ENCODE measurements around the gene LTO1.

The LTO1 gene

DNA sequence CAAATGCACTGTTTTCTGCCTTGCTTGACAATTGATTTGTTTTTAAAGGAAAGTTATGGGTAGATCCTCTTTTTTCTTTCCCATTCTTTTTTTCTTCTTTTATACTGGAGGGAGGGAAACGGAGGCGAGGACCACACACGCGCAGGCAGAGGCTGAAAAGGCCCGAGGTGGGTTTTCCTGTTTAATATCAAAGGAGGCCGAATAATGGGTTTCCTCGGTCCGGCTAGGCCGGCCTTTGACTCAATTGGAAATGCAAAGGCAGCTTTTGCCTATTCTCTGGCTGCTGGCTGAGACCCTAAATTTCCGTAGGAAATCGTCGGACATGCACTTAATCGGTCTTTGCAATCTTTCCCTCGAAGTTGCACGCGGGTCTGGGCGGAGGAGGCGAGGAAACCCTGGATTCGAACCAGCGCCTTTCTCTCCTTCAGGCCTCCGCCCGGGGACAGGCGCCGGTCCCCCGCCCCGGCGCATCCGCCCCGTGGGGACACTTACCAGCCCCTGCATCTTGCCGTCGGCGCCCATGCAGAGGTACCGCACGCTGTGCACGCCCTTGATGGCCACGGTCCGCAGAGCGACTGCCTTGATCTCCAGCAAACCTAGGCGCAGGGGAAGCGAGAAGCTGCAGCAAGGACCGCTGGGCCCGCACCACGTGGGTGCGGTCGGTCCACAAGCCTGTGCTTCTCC lies 27.8 kb upstream of the LTO1 start:
- in situ Hi-C loops (cut with MboI; ENCODE audit: low sequenced_read_pairs) = loop anchor here (25.0 kb wide), 1 partner anchor 184 kb away; no protein-coding TSS in a partner anchor

DNA sequence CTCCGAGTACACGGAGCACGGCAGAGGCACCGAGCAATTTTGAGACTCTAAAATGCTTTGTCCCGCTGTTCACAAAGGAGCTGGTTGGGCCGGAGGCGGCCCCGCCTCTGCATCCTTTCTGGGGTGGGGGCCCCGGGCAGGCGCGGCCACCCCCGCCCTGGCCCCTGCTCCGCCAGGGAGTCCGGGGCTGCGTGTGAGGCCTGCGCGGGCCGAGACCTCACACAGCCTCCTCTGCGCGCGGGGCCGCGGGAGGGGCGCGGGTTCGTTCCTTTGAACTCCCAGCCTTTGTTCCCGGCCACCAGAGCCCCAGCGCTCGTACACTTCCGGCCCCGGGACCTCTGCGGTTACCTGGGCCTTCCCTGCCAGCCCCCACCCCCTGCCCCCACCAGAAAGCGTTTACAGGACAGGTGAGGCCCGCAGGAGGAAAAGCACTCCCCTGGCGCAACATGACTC lies 27.1 kb upstream of the LTO1 start:
- in situ Hi-C loops (cut with MboI; ENCODE audit: low sequenced_read_pairs) = loop anchor here (25.0 kb wide), 1 partner anchor 185 kb away; no protein-coding TSS in a partner anchor

DNA sequence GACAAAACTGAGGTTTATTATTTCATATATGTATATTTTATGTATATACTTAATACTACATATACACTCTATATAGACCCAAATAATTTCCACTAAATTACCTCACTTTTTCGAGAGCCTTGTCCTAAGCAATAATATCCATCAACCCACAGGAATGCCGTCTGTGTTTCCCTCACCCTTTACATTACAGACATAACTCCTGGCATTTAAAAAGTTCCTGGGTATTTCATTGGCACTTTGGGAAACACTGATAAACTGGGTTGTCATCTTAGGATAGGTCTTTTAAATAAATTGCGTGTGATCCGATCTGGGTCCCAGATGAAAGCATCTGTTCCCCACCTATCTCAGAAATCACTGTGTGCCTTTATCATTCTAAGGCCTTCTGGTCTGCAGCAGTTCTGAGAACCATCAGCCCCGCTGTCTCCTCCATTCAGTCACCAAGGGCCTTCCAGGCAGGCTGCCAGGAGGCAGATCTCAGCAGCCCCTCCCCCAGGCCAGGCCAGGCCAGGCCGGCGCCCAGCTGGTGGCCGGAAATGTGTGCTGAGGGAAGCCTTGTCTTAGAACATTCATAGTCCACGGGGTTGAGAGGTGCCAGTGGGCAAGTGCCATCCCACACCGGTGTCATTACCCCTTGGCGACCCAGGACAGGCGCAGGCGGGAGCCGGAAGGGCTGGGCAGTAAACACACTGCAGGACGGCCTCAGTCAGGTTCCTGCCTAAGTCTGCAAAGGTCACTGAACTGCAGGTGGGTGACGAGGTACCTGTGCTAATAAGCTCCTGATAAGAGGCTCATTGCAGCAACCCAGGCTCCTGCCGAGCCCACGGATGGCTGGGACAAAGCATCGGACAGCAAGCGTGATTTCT lies 25.4 kb upstream of the LTO1 start:
- in situ Hi-C loops (cut with MboI; ENCODE audit: low sequenced_read_pairs) = loop anchor here (25.0 kb wide), 1 partner anchor 187 kb away; no protein-coding TSS in a partner anchor

DNA sequence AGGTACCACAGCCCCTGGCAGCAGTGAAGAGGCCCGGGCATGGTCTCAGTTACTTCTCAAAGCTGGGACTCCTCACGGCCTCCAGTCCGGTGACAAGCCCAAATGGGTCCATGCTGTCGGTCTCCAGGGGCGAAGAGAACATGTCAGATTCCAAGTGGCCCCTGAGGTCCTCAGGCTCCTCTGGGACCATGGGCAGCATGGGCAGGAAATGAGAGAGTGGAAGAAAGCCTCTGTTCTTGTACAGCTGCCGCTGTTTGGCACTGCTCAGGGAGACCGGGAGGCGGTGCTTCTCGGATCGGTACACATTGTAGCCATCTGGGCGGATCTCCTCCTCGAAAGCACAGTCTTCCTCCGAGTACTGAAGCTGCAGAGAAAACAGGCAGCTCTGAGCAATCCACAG lies 24.1 kb upstream of the LTO1 start:
- in situ Hi-C loops (cut with MboI; ENCODE audit: low sequenced_read_pairs) = loop anchor here (25.0 kb wide), 1 partner anchor 488 kb away; no protein-coding TSS in a partner anchor

DNA sequence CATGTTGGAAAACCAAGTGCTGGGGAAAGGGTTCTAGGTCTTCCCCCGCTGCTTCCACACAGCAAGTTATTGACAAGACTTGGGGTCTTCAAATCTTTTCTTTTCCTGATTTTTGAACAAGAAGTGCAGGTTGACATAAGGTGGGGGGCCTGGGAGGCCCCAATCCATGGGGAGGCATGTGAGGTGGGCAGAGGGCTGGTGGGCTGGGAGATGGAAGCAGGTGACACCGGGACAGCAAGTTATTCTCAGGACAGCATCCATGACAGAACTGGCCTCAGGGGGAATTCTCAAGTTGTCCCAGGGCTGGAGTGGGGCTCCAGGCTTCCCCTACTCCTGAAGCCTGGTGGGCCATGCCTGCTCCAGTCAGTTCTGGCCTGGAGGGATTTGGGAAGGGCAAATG lies 23.2 kb upstream of the LTO1 start:
- in situ Hi-C loops (cut with MboI; ENCODE audit: low sequenced_read_pairs) = loop anchor here (25.0 kb wide), 1 partner anchor 489 kb away; no protein-coding TSS in a partner anchor

DNA sequence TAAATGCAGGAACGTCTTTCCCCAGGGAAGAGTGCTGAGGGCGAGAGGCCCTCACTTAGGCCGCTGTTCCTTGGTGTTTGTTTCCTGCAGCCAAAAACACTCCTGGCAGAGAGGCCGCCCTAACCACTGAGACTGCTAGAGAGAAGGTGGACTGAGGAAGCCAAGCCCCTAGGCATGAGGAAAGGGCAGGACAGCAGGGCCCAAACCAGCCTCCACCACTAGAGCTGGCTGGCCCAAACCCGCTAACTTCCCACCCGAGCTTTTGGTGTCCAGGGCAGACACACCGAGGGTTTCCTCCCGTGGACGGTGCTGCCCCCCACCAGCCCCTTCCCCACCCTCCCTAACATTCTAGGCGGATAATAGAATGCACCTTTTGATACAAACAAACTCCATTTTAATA lies 22.7 kb upstream of the LTO1 start:
- in situ Hi-C loops (cut with MboI; ENCODE audit: low sequenced_read_pairs) = loop anchor here (25.0 kb wide), 1 partner anchor 489 kb away; no protein-coding TSS in a partner anchor

DNA sequence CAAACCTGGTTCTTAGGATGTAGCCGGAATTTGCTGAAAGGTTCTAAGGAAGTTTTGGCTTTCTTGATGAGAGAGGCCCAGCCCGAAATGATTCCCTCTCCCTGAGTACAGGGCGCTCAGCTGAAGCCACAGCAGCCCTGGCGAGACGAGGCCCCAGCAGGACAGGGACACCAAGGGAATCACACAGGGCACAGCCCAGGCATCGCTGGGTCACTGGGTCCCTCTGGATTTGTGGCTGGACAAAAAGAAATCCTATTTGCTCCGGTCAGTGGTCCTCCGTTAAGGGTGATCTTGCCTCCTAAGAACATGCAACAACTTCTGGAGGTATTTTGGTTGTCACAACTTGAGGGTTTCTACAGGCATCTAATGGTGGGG lies 22.3 kb upstream of the LTO1 start:
- in situ Hi-C loops (cut with MboI; ENCODE audit: low sequenced_read_pairs) = loop anchor here (25.0 kb wide), 1 partner anchor 490 kb away; no protein-coding TSS in a partner anchor

DNA sequence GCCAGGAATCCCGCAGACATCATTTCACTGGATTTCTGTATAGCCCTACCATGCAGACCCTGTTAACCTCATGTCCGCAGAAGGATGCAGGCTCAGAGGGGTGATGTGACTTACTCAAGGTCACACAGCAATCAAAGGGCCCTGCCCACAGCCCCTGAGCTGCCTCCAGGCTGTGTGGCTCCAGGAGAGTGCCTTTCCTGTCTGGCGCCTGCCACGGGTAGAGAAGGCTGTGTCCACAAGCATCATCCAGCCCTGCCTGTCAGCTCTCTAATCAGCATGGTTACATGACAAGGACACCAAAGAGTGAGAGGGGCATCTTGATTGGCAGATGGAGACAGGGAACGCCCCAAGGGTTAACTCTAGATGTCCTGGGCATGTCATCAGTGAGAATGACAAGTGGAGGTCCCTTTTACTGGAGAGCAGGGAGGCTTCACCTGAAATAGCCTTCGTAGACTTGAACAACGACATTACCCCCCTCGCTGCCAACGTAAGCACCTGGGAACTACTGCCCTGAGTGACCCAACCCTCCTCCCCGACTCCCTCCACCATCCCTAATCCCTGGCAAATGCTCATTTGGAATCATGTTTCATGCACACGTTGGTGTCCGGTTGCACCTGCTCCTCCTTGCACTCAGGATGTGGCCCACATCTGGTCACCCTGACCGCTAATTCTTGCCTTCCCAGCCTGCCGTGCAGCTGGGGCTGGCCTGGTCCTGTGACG lies 21.8 kb upstream of the LTO1 start:
- in situ Hi-C loops (cut with MboI; ENCODE audit: low sequenced_read_pairs) = loop anchor here (25.0 kb wide), 1 partner anchor 490 kb away; no protein-coding TSS in a partner anchor

DNA sequence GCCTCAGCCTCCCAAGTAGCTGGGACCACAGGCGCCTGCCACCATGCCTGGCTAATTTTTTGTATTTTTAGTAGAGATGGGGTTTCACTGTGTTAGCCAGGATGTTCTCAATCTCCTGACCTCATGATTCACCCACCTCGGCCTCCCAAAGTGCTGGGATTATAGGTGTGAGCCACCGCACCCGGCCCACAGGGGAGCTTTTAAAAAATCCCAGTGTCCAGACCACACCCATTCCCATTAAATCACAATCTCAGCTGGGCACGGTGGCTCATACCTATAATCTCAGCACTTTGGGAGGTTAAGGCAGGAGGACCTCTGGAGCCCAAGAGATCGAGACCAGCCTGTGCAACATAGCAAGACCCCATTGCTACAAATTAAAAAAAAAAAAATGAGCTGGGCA lies 20.8 kb upstream of the LTO1 start:
- in situ Hi-C loops (cut with MboI; ENCODE audit: low sequenced_read_pairs) = loop anchor here (25.0 kb wide), 1 partner anchor 491 kb away; no protein-coding TSS in a partner anchor

DNA sequence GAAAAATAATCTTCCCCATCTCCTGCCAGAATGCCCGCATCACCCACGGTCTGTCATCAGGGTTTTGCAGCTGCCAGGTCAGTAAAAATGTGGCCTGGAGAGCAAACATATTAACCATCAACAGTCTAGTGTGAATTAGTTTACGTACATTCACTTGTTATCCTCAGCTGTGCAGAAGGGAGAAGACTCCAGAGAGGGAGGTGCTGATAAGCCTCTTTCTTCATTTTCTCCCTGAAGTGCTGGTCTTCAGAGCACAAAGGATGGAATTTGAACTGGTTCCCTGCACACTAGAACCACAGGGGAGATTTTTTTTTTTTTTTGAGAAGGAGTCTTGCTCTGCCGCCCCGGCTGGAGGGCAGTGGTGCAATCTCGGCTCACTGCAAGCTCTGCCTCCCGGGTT lies 20.4 kb upstream of the LTO1 start:
- in situ Hi-C loops (cut with MboI; ENCODE audit: low sequenced_read_pairs) = loop anchor here (25.0 kb wide), 1 partner anchor 492 kb away; no protein-coding TSS in a partner anchor

DNA sequence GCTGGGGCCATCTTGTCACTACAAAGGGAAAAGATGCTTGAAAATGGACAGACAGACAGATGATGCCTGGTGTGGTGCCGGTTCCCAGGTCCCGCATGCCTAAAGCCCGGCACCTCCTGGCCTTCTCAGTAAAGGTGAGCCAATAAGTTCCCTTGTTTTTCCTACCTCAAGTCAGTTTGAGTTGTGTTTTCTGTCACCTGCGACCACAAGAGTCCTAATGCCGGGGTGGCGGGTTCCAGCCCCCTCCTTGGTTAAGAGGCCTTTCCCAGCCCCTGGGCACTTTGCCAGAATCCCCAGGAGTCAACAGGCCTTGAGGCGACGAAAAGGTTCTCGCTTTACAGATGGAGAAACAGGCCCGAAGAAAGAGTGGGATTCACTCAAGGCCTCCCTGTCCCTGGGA lies 19.6 kb upstream of the LTO1 start:
- in situ Hi-C loops (cut with MboI; ENCODE audit: low sequenced_read_pairs) = loop anchor here (25.0 kb wide), 1 partner anchor 493 kb away; no protein-coding TSS in a partner anchor

DNA sequence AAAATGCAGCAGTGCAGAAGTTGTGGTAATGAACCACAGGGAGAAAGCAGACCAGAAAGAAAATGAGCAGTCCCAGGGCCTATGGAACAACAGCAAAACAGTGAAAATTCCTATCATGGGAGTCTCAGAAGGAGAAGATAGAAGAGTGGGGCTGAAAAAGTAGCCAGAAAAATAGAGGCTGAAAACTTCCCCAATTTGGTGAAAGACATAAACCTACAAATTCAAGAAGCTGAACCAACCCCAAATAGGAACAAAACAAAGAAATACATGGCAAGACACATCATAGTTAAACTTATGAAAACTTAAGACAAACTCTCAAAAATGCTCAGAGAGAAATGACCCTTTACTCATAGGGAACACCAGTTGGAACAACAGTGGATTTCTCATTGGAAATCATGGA lies 17.3 kb upstream of the LTO1 start:
- in situ Hi-C loops (cut with MboI; ENCODE audit: low sequenced_read_pairs) = loop anchor here (25.0 kb wide), 1 partner anchor 495 kb away; no protein-coding TSS in a partner anchor

DNA sequence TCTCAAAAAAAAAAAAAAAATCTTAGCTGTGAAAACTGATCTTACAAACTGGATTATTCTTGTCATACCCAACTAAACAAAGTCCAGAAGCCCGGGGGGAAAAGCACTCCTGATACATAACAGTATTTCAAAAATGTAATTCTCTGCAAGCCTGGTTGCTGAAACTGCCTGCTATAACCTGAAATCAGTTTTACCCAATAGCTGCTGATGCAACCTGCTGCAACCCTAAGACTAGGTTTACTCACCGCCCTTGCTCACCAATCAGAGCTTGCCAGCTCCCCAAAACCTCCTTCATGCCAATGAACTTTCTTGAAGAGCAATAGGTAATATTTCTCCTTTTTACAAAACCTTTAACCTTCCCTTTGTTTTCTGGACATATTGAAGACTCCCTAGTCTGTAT lies 16.3 kb upstream of the LTO1 start:
- in situ Hi-C loops (cut with MboI; ENCODE audit: low sequenced_read_pairs) = loop anchor here (25.0 kb wide), 1 partner anchor 496 kb away; no protein-coding TSS in a partner anchor

DNA sequence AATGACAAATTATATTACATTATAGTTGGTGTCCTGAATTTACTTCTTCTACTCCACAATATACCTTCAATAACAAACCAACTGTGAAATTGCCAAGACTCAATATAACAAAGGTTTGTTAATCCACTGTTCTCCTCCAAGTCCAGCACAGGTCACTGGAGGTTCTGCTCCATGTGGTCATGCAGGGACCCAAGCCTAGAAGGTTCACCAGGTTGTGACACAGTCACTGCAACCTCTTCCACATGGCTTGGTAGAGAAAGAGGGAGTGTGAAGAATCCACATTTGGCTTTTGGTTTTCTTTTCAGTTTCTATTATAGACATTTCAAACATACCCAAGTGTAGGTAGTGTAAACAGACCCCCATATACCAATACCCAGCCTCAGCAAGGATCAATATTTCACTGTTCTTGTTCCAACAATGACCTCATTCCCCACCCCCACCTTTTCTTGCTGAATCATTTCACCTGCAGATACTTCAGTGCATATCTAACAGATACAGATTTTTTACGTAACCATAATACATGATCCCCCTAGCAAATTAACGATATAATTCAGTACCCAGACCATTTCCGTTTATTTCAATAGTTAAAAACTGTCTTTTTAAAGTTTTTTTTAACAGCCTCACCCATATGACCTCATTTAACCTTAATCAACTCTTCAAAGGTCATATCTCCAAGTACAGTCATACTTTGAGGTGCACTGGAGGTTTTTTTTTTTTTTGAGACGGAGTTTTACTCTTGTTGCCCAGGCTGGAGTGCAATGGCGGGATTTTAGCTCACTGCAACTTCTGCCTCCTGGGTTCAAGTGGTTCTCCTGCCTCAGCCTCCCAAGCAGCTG lies 14.5 kb upstream of the LTO1 start:
- in situ Hi-C loops (cut with MboI; ENCODE audit: low sequenced_read_pairs) = loop anchor here (25.0 kb wide), 1 partner anchor 498 kb away; no protein-coding TSS in a partner anchor

DNA sequence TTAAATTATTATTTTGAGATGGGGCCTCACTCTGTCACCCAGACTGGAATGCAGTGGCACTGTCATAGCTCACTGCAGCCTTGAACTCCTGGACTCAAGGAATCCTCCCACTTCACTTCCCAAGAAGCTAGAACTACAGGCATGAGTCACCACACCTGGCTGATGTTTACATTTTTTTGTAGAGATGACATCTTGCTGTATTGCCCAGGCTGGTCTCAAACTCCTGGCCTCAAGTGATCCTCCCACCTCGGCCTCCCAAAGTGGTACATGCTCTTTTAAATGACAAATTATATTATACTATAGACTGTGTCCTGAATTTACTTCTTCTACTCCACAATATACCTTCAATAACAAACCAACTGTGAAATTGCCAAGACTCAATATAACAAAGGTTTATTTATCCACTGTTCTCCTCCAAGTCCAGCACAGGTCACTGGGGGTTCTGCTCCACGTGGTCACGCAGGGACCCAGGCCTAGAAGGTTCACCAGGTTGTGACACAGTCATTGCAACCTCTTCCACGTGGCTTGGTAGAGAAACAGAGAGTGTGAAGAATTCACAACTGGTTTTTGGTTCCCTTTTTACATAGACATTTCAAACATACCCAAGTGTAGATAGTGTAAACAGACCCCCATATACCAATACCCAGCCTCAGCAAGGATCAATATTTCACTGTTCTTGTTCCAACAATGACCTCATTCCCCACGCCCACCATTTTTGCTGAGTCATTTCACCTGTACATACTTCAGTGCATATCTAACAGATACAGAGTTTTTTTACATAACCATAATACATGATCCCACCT lies 13.0 kb upstream of the LTO1 start:
- in situ Hi-C loops (cut with MboI; ENCODE audit: low sequenced_read_pairs) = loop anchor here (25.0 kb wide), 1 partner anchor 499 kb away; no protein-coding TSS in a partner anchor

DNA sequence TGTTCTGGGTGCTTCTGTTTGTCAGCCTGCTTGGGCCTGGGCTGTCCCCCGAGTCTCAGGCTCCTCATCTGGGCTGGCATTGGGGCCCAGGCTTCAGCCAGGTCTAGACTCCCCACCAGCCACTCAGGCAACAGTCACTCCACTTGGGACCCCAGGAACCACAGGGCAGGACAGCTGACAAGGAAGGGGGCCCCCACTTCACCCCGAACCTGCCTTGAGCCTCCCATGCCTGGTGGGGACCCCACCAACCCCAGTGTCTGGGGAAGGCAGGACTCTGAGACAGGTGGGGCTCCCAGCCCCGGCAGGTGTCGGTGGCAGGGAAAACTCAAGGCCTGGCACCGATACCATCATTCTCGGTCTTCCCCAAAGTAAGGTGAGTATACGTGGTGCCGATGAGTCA lies 11.7 kb upstream of the LTO1 start:
- in situ Hi-C loops (cut with MboI; ENCODE audit: low sequenced_read_pairs) = loop anchor here (25.0 kb wide), 1 partner anchor 500 kb away; no protein-coding TSS in a partner anchor

DNA sequence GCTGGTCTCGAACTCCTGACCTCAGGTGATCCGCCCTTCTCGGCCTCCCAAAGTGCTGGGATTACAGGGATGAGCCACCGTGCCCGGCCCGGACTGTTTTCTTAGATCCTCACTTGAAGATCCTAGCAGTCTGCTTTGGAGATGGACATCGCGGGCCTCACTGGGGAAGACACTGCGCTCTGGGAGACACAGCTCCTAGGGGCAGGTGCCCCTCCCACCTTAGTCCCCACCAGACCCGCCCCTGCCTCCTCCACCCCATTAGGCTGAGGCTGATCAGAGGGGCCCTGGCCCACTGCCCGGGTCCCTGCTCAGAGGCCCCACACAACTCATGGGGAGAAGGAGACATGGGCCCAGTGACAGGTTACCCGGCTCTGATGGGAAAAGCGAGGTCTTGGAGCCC lies 11.3 kb upstream of the LTO1 start:
- in situ Hi-C loops (cut with MboI; ENCODE audit: low sequenced_read_pairs) = loop anchor here (25.0 kb wide), 1 partner anchor 501 kb away; no protein-coding TSS in a partner anchor

DNA sequence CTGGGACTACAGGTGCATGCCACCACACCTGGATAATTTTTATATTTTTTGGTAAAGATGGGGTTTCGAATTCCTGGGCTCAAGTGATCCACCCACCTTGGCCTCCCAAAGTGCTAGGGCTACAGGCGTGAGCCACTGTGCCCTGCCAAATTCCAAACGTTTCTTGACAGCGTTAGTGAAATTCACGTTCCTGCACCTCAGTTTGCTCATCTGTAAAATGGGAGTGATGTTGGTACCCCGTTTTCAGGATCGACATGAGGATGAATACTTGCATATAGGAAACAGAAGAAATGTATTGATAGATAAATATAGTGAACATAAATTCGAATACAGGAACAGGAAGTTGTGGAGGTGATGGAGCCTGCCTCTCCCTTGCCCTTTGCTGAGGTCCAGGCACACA lies 10.2 kb upstream of the LTO1 start:
- in situ Hi-C loops (cut with MboI; ENCODE audit: low sequenced_read_pairs) = loop anchor here (25.0 kb wide), 1 partner anchor 502 kb away; no protein-coding TSS in a partner anchor
